ENCODE results near the gene SOX9. TPM values are rescaled to one million over a fixed set of nuclear protein-coding genes. Genes with fewer than 3 reads are reported as not detected.

SOX9 gene
- total and polyA plus RNA-seq, 2 of the 8 experiments (the other 6 are each of a cell fraction or from before 2014, with no cell fraction given): 1.9 to 4.9 TPM

GRCh38 chr17:72104164-72104862, 16.5 kb upstream of the SOX9 start (continued):
- TF ChIP-seq JUND (IDR thresholded peaks at IDR 0.05; ENCODE audit: low read length) (no peak), EZH2 (IDR thresholded peaks at IDR 0.05; ENCODE audit: low read depth, low read length, severe bottlenecking) (no peak), GTF2F1 (IDR thresholded peaks at IDR 0.05; ENCODE audit: borderline replicate concordance, low read depth, low read length) (no peak)
- TF ChIP-seq, protein P1, sequence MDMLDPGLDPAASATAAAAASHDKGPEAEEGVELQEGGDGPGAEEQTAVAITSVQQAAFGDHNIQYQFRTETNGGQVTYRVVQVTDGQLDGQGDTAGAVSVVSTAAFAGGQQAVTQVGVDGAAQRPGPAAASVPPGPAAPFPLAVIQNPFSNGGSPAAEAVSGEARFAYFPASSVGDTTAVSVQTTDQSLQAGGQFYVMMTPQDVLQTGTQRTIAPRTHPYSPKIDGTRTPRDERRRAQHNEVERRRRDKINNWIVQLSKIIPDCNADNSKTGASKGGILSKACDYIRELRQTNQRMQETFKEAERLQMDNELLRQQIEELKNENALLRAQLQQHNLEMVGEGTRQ (IDR thresholded peaks at IDR 0.05; ENCODE audit: low read length): no peak
- TF ChIP-seq, protein P2, sequence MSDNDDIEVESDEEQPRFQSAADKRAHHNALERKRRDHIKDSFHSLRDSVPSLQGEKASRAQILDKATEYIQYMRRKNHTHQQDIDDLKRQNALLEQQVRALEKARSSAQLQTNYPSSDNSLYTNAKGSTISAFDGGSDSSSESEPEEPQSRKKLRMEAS (IDR thresholded peaks at IDR 0.05): no peak
